OCI-LY3 (cell line): ENCODE results near the gene CTDSPL.

Source experiments
- H2AFZ ChIP-seq: fragments of 200-600, 300-600 bp; shearing (Covaris generic); 2 replicates; pipeline ENCODE4 v1.6.0; 2014; ENCODE audit warnings: antibody characterized with exemption, low read depth, low read length
- H3K27ac ChIP-seq: fragments of 200-600, 300-600 bp; sonication (generic); 2 replicates; pipeline ENCODE4 v1.5.1; 2014; ENCODE audit warnings: mild to moderate bottlenecking, low read length, moderate library complexity, mixed read lengths
- H3K27me3 ChIP-seq: fragments of 200-600, 300-600 bp; sonication (generic); 2 replicates; pipeline ENCODE4 v1.6.1; 2014; ENCODE audit warnings: low read depth, low read length, mixed read lengths
- H3K36me3 ChIP-seq: fragments of 200-600, 300-600 bp; sonication (generic); replicated peaks from 2 replicates; pipeline ENCODE3; 2014; ENCODE audit warnings: low read depth, low read length, mixed read lengths
- H3K4me1 ChIP-seq: fragments of 300-600, 200-600 bp; sonication (generic); 2 replicates; pipeline ENCODE4 v1.6.1; 2014; ENCODE audit warnings: low read length, mixed read lengths
- H3K4me2 ChIP-seq: fragments of 200-600, 300-600 bp; sonication (generic); 2 replicates; pipeline ENCODE4 v1.6.1; 2014; ENCODE audit warnings: low read length, mixed read lengths
- H3K4me3 ChIP-seq: fragments of 300-600, 200-600 bp; sonication (generic); 2 replicates; pipeline ENCODE4 v1.5.1; 2014; ENCODE audit warnings: antibody characterized with exemption, mild to moderate bottlenecking, low read length, moderate library complexity
- H3K79me2 ChIP-seq: fragments of 300-600, 200-600 bp; shearing (Covaris generic); 2 replicates; pipeline ENCODE4 v1.6.1; 2014; ENCODE audit warnings: mild to moderate bottlenecking, low read length, mixed read lengths
- H3K9ac ChIP-seq: fragments of 300-600, 200-600 bp; shearing (Covaris generic); 2 replicates; pipeline ENCODE4 v1.6.0; 2014; ENCODE audit warnings: mild to moderate bottlenecking, low read length, moderate library complexity
- H3K9me3 ChIP-seq: fragments of 200-600, 300-600 bp; shearing (Covaris generic); 2 replicates; pipeline ENCODE4 v1.6.1; 2014; ENCODE audit warnings: low read length, mixed read lengths; ENCODE audit not compliant: insufficient read depth
- H4K20me1 ChIP-seq: fragments of 200-600, 300-600 bp; sonication (generic); 2 replicates; pipeline ENCODE4 v1.6.1; 2016; ENCODE audit warnings: low read length, mixed read lengths; ENCODE audit not compliant: insufficient read depth
- EZH2phosphoT487 ChIP-seq: fragments of 200-600 bp; shearing (Covaris generic); IDR thresholded peaks from 2 replicates; pipeline ENCODE4 v1.6.1; 2018; ENCODE audit warnings: antibody characterized with exemption, mixed run types, low read depth
- TF ChIP-seq, protein P1 (sequence below): fragments of 200-600, 300-600 bp; sonication (generic); IDR thresholded peaks from 2 replicates; pipeline ENCODE4 v1.5.1; 2014; ENCODE audit warnings: antibody characterized with exemption, low read length, low read depth

The CTDSPL gene

DNA sequence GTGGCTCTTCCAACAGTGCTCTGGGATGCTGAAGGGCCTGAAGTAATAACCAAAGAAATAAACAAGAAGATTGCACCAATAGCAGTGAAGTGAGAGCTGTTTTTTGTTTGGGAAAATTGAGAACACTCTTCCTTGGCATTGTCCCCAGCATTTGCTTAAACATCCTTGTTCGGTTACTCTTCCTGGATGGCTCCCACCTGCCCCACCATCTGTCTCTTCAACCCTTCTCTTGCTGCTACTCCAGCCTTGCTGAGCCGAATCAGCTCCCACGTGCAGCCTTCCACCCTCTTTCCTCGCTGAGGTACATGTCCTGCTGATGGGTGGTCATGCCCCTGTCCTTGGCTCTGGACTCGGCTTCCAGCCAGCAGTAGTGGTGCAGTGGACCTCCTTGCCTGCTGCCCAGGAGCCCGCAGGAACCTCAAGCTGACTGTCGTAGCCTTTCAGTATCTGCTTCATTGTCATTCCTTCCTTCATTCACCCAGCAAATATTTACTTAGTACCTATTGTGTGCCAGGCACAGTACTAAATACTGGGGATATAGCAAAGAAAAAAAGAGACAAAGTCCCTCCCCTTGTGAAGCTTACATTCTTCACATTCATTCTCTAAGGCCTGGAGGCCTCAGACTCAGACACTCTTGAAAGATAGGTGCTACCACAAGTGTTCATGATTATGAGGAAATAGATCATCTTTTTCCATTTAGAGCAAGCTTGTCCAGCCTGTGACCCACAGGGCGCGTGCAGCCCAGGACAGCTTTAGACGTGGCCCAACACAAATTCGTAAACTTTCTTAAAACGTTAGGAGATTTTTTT lies 111.8 kb downstream of the CTDSPL start:
- no peaks in the 10 kb centered on the region for H3K9me3 ChIP-seq
- no peaks in the 10 kb centered on the region for H3K79me2 ChIP-seq
- H3K27me3 ChIP-seq = 0 out of 2 replicates have a peak, but pooled peaks cover 2% of the 10 kb centered on the region
- H3K4me2 ChIP-seq = no peak overlapping the region
- H3K4me1 ChIP-seq = no peaks in the 10 kb centered on the region
- no peaks in the 10 kb centered on the region for H3K36me3 ChIP-seq
- no peak overlapping the region for H3K4me3 ChIP-seq
- no peak overlapping the region for H3K27ac ChIP-seq
- no peak overlapping the region for H3K9ac ChIP-seq
- no peak overlapping the region for H2AFZ ChIP-seq
- no peak for TF ChIP-seq EZH2phosphoT487
- TF ChIP-seq, protein P1, sequence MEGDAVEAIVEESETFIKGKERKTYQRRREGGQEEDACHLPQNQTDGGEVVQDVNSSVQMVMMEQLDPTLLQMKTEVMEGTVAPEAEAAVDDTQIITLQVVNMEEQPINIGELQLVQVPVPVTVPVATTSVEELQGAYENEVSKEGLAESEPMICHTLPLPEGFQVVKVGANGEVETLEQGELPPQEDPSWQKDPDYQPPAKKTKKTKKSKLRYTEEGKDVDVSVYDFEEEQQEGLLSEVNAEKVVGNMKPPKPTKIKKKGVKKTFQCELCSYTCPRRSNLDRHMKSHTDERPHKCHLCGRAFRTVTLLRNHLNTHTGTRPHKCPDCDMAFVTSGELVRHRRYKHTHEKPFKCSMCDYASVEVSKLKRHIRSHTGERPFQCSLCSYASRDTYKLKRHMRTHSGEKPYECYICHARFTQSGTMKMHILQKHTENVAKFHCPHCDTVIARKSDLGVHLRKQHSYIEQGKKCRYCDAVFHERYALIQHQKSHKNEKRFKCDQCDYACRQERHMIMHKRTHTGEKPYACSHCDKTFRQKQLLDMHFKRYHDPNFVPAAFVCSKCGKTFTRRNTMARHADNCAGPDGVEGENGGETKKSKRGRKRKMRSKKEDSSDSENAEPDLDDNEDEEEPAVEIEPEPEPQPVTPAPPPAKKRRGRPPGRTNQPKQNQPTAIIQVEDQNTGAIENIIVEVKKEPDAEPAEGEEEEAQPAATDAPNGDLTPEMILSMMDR = no peak
- no peaks in the 10 kb centered on the region for H4K20me1 ChIP-seq

DNA sequence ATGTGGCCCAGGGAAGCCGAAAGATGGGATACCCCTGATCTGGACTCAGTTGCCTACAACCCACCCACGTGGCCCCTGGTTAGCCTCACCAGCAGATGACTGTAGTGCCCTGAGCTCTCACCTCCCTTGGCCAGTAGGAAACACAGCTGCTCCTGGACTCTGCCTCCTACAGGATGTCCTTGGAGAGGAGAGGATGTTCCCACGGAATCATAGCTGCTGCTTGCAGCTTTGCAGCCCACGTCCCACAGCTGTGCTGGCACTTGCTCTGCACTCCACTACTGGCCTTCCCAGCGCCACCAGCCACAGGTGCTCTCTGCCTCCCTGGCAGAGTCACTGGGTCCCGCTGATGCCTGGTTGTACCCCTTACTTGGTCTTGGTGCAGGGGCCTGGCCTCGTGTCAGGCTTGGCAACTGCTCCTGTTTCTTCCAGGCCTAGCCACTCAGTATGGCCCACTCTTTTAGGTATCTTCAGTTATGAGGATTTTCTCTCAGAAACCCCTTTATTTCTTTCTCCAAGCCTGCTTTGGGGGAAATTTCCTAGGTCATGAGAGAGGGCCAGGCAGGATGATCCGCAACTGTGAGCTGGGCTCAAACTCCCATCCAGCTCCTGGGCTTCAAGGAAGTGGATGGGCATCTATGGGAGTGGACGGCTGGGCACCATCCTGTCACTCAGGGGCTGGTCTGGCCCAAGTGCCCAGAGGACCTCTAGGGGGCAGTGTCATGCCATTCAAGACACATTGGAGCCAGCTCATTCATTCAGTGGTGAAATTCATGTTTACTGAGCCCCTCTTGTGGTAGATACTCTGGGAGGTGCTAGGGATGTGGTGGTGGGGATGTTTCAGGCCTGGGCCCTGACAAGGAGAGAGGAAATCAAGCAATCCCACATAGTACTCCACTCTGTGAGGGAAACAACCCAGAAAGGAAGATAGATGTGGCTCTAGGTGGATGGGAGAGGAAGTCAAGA lies 112.7 kb downstream of the CTDSPL start:
- H2AFZ ChIP-seq = no peak overlapping the region
- H3K27me3 ChIP-seq = 0 out of 2 replicates have a peak, but pooled peaks cover 2% of the 10 kb centered on the region
- H3K9me3 ChIP-seq = no peaks in the 10 kb centered on the region
- H3K27ac ChIP-seq = no peak overlapping the region
- no peak overlapping the region for H3K4me2 ChIP-seq
- TF ChIP-seq EZH2phosphoT487 = no peak
- TF ChIP-seq, protein P1 = peak; percentile 95
- no peaks in the 10 kb centered on the region for H3K4me1 ChIP-seq
- no peaks in the 10 kb centered on the region for H3K79me2 ChIP-seq
- H3K4me3 ChIP-seq = no peak overlapping the region
- no peaks in the 10 kb centered on the region for H4K20me1 ChIP-seq
- H3K36me3 ChIP-seq = no peaks in the 10 kb centered on the region
- no peak overlapping the region for H3K9ac ChIP-seq

DNA sequence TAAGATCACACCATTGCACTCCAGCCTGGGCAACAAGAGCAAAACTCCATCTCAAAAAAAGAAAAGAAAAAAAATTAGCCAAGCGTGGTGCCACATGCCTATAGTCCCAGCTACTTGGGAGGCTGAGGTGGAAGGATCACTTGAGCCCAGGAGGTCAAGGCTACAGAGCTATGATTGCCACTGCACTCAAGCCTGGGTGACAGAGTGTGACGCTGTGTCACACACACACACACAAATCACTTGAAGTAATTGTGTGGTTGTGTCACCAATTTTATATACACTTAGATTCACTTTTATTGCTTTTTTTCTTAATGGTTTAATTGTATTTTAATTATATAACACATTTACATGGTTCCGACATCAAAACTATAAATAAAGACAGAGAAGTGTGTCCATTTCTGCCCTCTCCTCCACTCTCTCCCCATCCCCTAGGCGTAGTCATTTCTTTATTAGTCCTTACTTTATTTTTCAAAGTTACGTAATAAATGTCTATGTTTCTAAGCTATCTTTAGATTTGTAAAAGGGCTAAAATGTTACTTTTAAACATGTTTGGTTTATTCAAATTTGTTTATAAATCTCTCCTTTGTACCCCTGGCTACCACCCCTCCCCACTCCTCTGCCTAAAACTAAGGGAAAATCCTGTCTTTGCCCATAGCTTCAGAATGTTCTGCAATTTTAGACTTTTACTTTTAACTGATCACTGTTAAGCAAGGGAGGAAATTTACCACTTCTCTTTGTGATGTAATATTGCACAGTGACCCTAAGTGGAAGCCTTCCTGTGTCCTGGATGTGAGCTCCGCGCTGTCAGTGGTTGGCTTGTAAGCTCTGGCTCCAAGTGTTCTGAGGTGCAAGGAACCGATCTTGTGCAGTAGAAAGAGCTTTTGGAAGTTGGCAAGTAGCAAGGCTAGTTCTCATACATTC lies 118.1 kb downstream of the CTDSPL start:
- Histone ChIP-seq H2AFZ (no peak overlapping the region), H3K4me1 (no peaks in the 10 kb centered on the region), H3K9me3 (no peaks in the 10 kb centered on the region), H3K36me3 (no peaks in the 10 kb centered on the region), H3K4me3 (no peak overlapping the region), H3K27ac (no peak overlapping the region), H3K4me2 (no peak overlapping the region), H3K79me2 (no peaks in the 10 kb centered on the region), H4K20me1 (no peaks in the 10 kb centered on the region), H3K9ac (no peak overlapping the region), H3K27me3 (peaks cover 13% of the 10 kb centered on the region)
- TF ChIP-seq, protein P1 = no peak
- no peak for TF ChIP-seq EZH2phosphoT487
